Measurements from ENCODE around the gene MRPS18B.

GRCh38 chr6:30601436-30601814, 16.2 kb upstream of the MRPS18B start:
- no peak for TF ChIP-seq CTCF (IDR thresholded peaks at IDR 0.05)
- TF ChIP-seq FOXM1 (IDR thresholded peaks at IDR 0.05; ENCODE audit: low read depth) = no peak
- no peak for TF ChIP-seq MAX (IDR thresholded peaks at IDR 0.05; ENCODE audit: low read depth)
- no peak for TF ChIP-seq EP300 (IDR thresholded peaks at IDR 0.05; ENCODE audit: borderline replicate concordance in 1 of 2, low read depth in 1 of 2, low read length in 1 of 2)
- no peak for TF ChIP-seq REST (IDR thresholded peaks at IDR 0.05; ENCODE audit: low read depth, low read length)
- TF ChIP-seq USF2 (IDR thresholded peaks at IDR 0.05; ENCODE audit: borderline replicate concordance, low read depth, low read length) = no peak
- TF ChIP-seq POLR2AphosphoS5 (IDR thresholded peaks at IDR 0.05; ENCODE audit: low read depth, low read length) = no peak; the same call in 1 of the 2 replicates
- no peak for TF ChIP-seq RXRA (IDR thresholded peaks at IDR 0.05; ENCODE audit: borderline replicate concordance, low read depth)
- TF ChIP-seq NRF1 (IDR thresholded peaks at IDR 0.05; ENCODE audit: low read depth, low read length) = no peak
- TF ChIP-seq PBX3 (IDR thresholded peaks at IDR 0.05) = no peak
- no peak for TF ChIP-seq RCOR1 (IDR thresholded peaks at IDR 0.05; ENCODE audit: low read length)
- no peak for TF ChIP-seq MXI1 (IDR thresholded peaks at IDR 0.05; ENCODE audit: low read depth, low read length)
- TF ChIP-seq FOXJ3 (CRISPR knock-in tag; IDR thresholded peaks at IDR 0.05) = no peak

Measured in SK-N-SH (cell line).